ENCODE data around the gene LZTFL1. TPM values are rescaled to one million over a fixed set of nuclear protein-coding genes. Genes with fewer than 3 reads are reported as not detected.

Gene LZTFL1
- total RNA-seq, 1 experiment from 2014 or later = 9.1 TPM

GRCh38 chr3:45795882-45796765, 45.8 kb downstream of the LZTFL1 start, which contains the start of gene SLC6A20 (continued):
- peak; percentile 86 for TF ChIP-seq ZNF121 (CRISPR knock-in tag; IDR thresholded peaks at IDR 0.05)

- no peak for TF ChIP-seq GRHL2 (CRISPR knock-in tag; IDR thresholded peaks at IDR 0.05; ENCODE audit: insufficient replicate concordance, severe bottlenecking)
- no peak for TF ChIP-seq TP53 (CRISPR knock-in tag; IDR thresholded peaks at IDR 0.05)
- TF ChIP-seq E2F1 (CRISPR knock-in tag; IDR thresholded peaks at IDR 0.05) = no peak
- no peak for TF ChIP-seq ZNF121 (CRISPR knock-in tag; IDR thresholded peaks at IDR 0.05)
- no peak for TF ChIP-seq JUN (CRISPR knock-in tag; IDR thresholded peaks at IDR 0.05)
- peaks cover 14% of the 10 kb centered on the region for H3K4me1 Mint-ChIP-seq
- H3K27me3 Mint-ChIP-seq (ENCODE audit: low read depth) = peaks cover 66% of the 10 kb centered on the region
- H3K36me3 Mint-ChIP-seq = peaks cover 1% of the 10 kb centered on the region; the same call in 1 of the 2 replicates
- no peak overlapping the region for H3K27ac Mint-ChIP-seq
- no peak for DNase-seq (ENCODE audit: low spot score)
- ChIA-PET POLR2A (interaction anchor here (0.6 kb wide), 1 partner anchor 54 kb away, joined by 3 read pairs; no protein-coding TSS in a partner anchor), CTCF (interaction anchor here (0.6 to 1.0 kb wide), 2 partner anchors 21 to 34 kb away, joined by 3 read pairs; no protein-coding TSS in a partner anchor)
- H3K4me3 Mint-ChIP-seq = peak overlapping the region; percentile 71
- H3K9me3 Mint-ChIP-seq = 0 out of 2 replicates have a peak, but pooled peaks cover under 1% of the 10 kb centered on the region
- ATAC-seq = no peak
These were observed 46.4 kb downstream of the LZTFL1 start for GRCh38 chr3:45795509-45795881.

- Mint-ChIP-seq H3K9me3 (peaks cover 9% of the 10 kb centered on the region), H3K36me3 (peaks cover 7% of the 10 kb centered on the region), H3K27me3 (ENCODE audit: low read depth) (peaks cover 66% of the 10 kb centered on the region), H3K27ac (no peak overlapping the region), H3K4me1 (peaks cover 15% of the 10 kb centered on the region), H3K4me3 (no peak overlapping the region)
- DNase-seq (ENCODE audit: low spot score) = no peak
- ChIA-PET CTCF (no interaction called here), POLR2A (no interaction called here)
- ATAC-seq = no peak
- TF ChIP-seq AR (CRISPR knock-in tag; IDR thresholded peaks at IDR 0.05) (no peak), ZNF423 (CRISPR knock-in tag; IDR thresholded peaks at IDR 0.05) (no peak), TEAD4 (CRISPR knock-in tag; IDR thresholded peaks at IDR 0.05) (no peak), NFATC4 (CRISPR knock-in tag; IDR thresholded peaks at IDR 0.05) (no peak), TEAD1 (CRISPR knock-in tag; IDR thresholded peaks at IDR 0.05) (no peak), JAZF1 (CRISPR knock-in tag; IDR thresholded peaks at IDR 0.05) (no peak), GTF2I (CRISPR knock-in tag; conservative IDR thresholded peaks at IDR 0.05) (no peak), MYBL2 (CRISPR knock-in tag; IDR thresholded peaks at IDR 0.05) (no peak), USF1 (CRISPR knock-in tag; IDR thresholded peaks at IDR 0.05) (no peak), ZMAT4 (CRISPR knock-in tag; IDR thresholded peaks at IDR 0.05) (no peak), AFF4 (CRISPR knock-in tag; IDR thresholded peaks at IDR 0.05; ENCODE audit: borderline replicate concordance) (no peak), NFE2L1 (CRISPR knock-in tag; IDR thresholded peaks at IDR 0.05) (no peak), SMAD3 (CRISPR knock-in tag; IDR thresholded peaks at IDR 0.05; ENCODE audit: borderline replicate concordance) (no peak), NR2C2 (CRISPR knock-in tag; IDR thresholded peaks at IDR 0.05) (no peak), NR3C1 (CRISPR knock-in tag; conservative IDR thresholded peaks at IDR 0.05; ENCODE audit: low read depth) (no peak), MLX (CRISPR knock-in tag; IDR thresholded peaks at IDR 0.05) (no peak)
These were observed 47.3 kb downstream of the LZTFL1 start for GRCh38 chr3:45794660-45795059.

Measured in WTC11 (cell line).